Measurements from ENCODE around the gene PMF1.
"Not testable (repeated sequence)": the region's sequence is repeated elsewhere in the genome, so short reads cannot be mapped to it uniquely, and the experiment has no call there.

The PMF1 gene

GRCh38 chr1:156212833-156213643 is at the start of gene PMF1:
Gene PMF1, plus strand, starts transcription at chr1:156213007. Its CDS starts 9 bp downstream, at chr1:156213016.
- Histone ChIP-seq H3K27me3 (ENCODE audit: control insufficient read depth, insufficient read depth, low read length) (no peaks in the 10 kb centered on the region), H3K4me3 (ENCODE audit: low read depth, low read length) (peak within 1 kb of the TSS; percentile 95), H3K27ac (ENCODE audit: low read depth, low read length) (peak within 1 kb of the TSS; percentile 100), H3K9ac (ENCODE audit: low read depth, low read length) (peak within 1 kb of the TSS; percentile 99), H3K9me3 (ENCODE audit: control insufficient read depth, insufficient read depth, low read length) (no peaks in the 10 kb centered on the region), H3K4me1 (ENCODE audit: control insufficient read depth, insufficient read depth, low read length) (peaks cover 22% of the 10 kb centered on the region), H3K36me3 (ENCODE audit: control insufficient read depth, insufficient read depth, low read length) (peaks cover 47% of the 10 kb centered on the region)

DNA sequence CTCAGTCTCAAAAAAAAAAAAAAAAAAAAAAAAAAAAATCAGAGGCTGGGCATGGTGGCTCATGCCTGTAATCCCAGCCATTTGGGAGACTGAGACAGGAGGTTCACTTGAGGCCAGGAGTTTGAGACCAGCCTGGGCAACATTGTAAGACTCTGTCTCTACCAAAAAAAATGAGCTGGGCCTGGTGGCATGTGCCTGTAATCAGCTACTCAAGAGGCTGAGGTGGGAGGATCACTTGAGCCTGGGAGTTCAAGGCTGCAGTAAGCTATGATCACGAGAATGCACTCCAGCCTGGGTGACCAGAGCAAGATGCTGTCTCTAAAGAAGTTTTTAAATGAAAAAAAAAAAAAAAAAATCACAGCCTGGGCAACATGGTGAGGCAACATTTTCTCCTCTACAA is 49.1 kb upstream of the PMF1 start:
- no peak overlapping the region for H3K27ac ChIP-seq (ENCODE audit: low read depth, low read length)
- no peaks in the 10 kb centered on the region for H3K27me3 ChIP-seq (ENCODE audit: control insufficient read depth, insufficient read depth, low read length)
- H3K4me1 ChIP-seq (ENCODE audit: control insufficient read depth, insufficient read depth, low read length): peaks cover 6% of the 10 kb centered on the region
- no peak overlapping the region for H3K4me3 ChIP-seq (ENCODE audit: low read depth, low read length)
- H3K36me3 ChIP-seq (ENCODE audit: control insufficient read depth, insufficient read depth, low read length): peaks cover 7% of the 10 kb centered on the region; the same call in 1 of the 2 replicates
- H3K9ac ChIP-seq (ENCODE audit: low read depth, low read length): no peak overlapping the region
- H3K9me3 ChIP-seq (ENCODE audit: control insufficient read depth, insufficient read depth, low read length): no peaks in the 10 kb centered on the region

DNA sequence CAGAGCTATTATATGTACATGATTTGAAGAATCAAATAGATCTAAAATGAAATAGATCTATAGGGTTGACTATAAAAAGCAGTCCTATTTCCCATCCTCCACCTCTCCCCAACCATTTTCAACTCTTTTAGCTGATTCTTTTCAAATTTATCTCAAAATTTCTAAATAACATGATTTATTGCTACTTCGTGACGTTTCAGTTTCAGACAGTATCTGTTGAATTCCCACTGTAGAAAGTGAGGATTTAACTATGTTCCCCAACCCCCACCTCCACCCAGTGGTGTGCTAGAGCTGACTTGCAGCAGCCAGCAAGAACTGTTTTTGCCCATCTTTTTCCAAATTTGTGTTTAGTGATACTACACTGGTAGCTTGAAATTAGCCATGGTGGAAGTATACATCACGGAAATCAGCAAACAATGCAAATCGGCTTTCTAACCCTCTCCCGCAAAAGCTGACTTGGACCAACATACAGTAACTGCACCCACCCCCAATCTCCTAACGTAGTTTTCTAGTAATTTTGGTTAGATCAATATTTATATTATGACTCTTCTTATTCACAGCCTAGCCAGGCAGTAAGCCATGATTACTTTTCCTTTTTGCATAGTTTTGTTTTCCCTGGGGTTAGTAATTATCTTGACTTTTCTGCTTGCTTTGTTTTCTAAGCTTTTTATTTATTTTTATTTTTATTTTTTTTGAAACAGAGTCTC is 48.5 kb upstream of the PMF1 start:
- Histone ChIP-seq H3K4me1 (ENCODE audit: control insufficient read depth, insufficient read depth, low read length) (peaks cover 10% of the 10 kb centered on the region), H3K9me3 (ENCODE audit: control insufficient read depth, insufficient read depth, low read length) (no peaks in the 10 kb centered on the region), H3K27ac (ENCODE audit: low read depth, low read length) (no peak overlapping the region), H3K4me3 (ENCODE audit: low read depth, low read length) (no peak overlapping the region), H3K36me3 (ENCODE audit: control insufficient read depth, insufficient read depth, low read length) (peaks cover 7% of the 10 kb centered on the region; the same call in 1 of the 2 replicates), H3K27me3 (ENCODE audit: control insufficient read depth, insufficient read depth, low read length) (no peaks in the 10 kb centered on the region), H3K9ac (ENCODE audit: low read depth, low read length) (no peak overlapping the region)

DNA sequence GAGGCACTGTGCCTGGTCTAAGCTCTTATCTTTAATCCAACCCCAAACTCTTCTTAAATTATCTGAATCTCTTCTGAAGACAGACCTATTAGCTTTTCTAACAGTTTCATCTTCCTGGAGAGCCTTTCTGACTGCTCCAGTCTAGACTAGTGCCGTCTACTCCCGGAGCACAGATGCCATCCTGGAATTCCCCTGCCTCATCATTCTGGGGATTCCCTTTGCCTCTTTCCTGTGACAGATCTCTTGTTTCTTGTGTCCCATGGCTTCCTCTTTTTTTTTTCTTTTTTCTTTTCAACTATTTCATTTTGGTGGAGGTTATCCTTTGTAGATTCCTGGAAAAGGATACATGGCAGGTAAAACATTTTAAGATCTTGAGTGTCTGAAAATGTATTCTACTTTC is 47.7 kb upstream of the PMF1 start:
- no peak overlapping the region for H3K27ac ChIP-seq (ENCODE audit: low read depth, low read length)
- no peak overlapping the region for H3K4me3 ChIP-seq (ENCODE audit: low read depth, low read length)
- H3K9ac ChIP-seq (ENCODE audit: low read depth, low read length): no peak overlapping the region
- H3K9me3 ChIP-seq (ENCODE audit: control insufficient read depth, insufficient read depth, low read length): no peaks in the 10 kb centered on the region
- peaks cover 7% of the 10 kb centered on the region; the same call in 1 of the 2 replicates for H3K36me3 ChIP-seq (ENCODE audit: control insufficient read depth, insufficient read depth, low read length)
- H3K4me1 ChIP-seq (ENCODE audit: control insufficient read depth, insufficient read depth, low read length): peaks cover 10% of the 10 kb centered on the region
- no peaks in the 10 kb centered on the region for H3K27me3 ChIP-seq (ENCODE audit: control insufficient read depth, insufficient read depth, low read length)

- H3K9me3 ChIP-seq (ENCODE audit: control insufficient read depth, insufficient read depth, low read length): no peaks in the 10 kb centered on the region
- H3K27ac ChIP-seq (ENCODE audit: low read depth, low read length): no peak overlapping the region
- no peak overlapping the region for H3K9ac ChIP-seq (ENCODE audit: low read depth, low read length)
- H3K4me3 ChIP-seq (ENCODE audit: low read depth, low read length): no peak overlapping the region
- H3K36me3 ChIP-seq (ENCODE audit: control insufficient read depth, insufficient read depth, low read length): peaks cover 9% of the 10 kb centered on the region
- H3K27me3 ChIP-seq (ENCODE audit: control insufficient read depth, insufficient read depth, low read length): no peaks in the 10 kb centered on the region
- H3K4me1 ChIP-seq (ENCODE audit: control insufficient read depth, insufficient read depth, low read length): 0 out of 2 replicates have a peak, but pooled peaks cover 4% of the 10 kb centered on the region
Measured at GRCh38 chr1:156167536-156167935, 45.3 kb upstream of the PMF1 start.

DNA sequence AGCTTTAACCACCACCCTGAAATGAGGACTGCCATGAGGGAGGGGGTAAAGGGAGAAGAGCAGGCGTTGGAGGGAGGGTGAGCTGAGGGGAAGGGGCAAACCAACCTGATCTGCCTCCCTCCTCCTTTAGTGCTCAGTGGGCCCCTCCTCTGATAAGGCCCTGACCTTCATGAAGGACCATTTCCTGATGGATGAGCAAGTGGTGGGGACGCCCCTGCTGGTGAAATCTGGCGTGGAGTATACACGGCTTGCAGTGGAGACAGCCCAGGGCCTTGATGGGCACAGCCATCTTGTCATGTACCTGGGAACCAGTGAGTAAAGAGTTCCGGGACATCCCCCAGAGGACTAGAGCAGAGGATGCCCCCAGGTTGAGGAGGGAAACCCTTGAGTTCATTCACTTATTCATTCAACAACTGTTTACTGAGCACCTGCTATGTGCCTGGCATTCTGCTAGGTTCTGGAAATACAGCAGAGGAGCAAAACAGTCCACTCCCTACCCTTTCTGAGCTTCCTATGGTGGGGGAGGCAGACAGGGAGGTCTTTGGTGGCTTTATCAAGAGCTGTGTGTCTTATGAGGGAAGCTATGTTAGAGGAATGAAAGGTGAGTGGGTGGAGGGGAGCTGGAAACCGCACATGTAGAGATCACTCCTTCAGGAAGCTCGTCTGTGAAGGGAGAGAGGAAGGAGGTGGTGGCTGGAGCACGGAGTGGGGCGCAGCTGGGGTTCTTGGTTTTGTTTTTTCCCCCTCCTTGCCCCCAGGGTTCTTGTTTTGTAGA is 39.9 kb upstream of the PMF1 start:
- Histone ChIP-seq H3K36me3 (ENCODE audit: control insufficient read depth, insufficient read depth, low read length) (peaks cover 8% of the 10 kb centered on the region; the same call in 1 of the 2 replicates), H3K4me3 (ENCODE audit: low read depth, low read length) (no peak overlapping the region), H3K27ac (ENCODE audit: low read depth, low read length) (no peak overlapping the region), H3K9ac (ENCODE audit: low read depth, low read length) (no peak overlapping the region), H3K4me1 (ENCODE audit: control insufficient read depth, insufficient read depth, low read length) (peaks cover 16% of the 10 kb centered on the region), H3K9me3 (ENCODE audit: control insufficient read depth, insufficient read depth, low read length) (no peaks in the 10 kb centered on the region), H3K27me3 (ENCODE audit: control insufficient read depth, insufficient read depth, low read length) (no peaks in the 10 kb centered on the region)

GRCh38 chr1:156176610-156177210 is 36.1 kb upstream of the PMF1 start:
- Histone ChIP-seq H3K27ac (ENCODE audit: low read depth, low read length) (no peak overlapping the region), H3K4me1 (ENCODE audit: control insufficient read depth, insufficient read depth, low read length) (peaks cover 32% of the 10 kb centered on the region), H3K36me3 (ENCODE audit: control insufficient read depth, insufficient read depth, low read length) (peaks cover 6% of the 10 kb centered on the region; the same call in 1 of the 2 replicates), H3K9ac (ENCODE audit: low read depth, low read length) (no peak overlapping the region), H3K9me3 (ENCODE audit: control insufficient read depth, insufficient read depth, low read length) (no peaks in the 10 kb centered on the region), H3K27me3 (ENCODE audit: control insufficient read depth, insufficient read depth, low read length) (no peaks in the 10 kb centered on the region), H3K4me3 (ENCODE audit: low read depth, low read length) (no peak overlapping the region)

- Histone ChIP-seq H3K27me3 (ENCODE audit: control insufficient read depth, insufficient read depth, low read length) (no peaks in the 10 kb centered on the region), H3K27ac (ENCODE audit: low read depth, low read length) (peak overlapping the region; percentile 86), H3K36me3 (ENCODE audit: control insufficient read depth, insufficient read depth, low read length) (peaks cover 6% of the 10 kb centered on the region; the same call in 1 of the 2 replicates), H3K9me3 (ENCODE audit: control insufficient read depth, insufficient read depth, low read length) (no peaks in the 10 kb centered on the region), H3K4me3 (ENCODE audit: low read depth, low read length) (no peak overlapping the region), H3K9ac (ENCODE audit: low read depth, low read length) (no peak overlapping the region), H3K4me1 (ENCODE audit: control insufficient read depth, insufficient read depth, low read length) (peaks cover 35% of the 10 kb centered on the region)
Measured at GRCh38 chr1:156177919-156178654, 34.7 kb upstream of the PMF1 start.

DNA sequence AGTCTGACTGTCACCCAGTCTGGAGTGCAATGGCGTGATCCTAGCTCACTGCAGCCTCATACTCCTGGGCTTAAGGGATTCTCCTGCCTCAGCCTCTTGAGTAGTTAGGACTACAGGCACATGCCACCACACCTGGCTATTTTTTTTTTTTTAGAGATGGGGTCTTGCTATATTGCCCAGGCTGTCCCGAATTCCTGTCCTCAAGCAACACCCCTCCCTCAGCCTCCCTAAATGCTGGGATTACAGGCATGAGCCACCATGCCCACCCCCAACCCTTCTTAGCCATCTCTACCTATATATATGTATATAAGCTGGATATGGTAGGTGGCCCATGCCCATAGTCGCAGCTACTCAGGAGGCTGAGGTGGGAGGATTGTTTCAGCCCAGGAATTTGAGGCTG is 32.3 kb upstream of the PMF1 start:
- Histone ChIP-seq H3K4me3 (ENCODE audit: low read depth, low read length) (0 out of 2 replicates have a peak overlapping the region, but pooled peaks have one; percentile 8), H3K36me3 (ENCODE audit: control insufficient read depth, insufficient read depth, low read length) (peaks cover 6% of the 10 kb centered on the region; the same call in 1 of the 2 replicates), H3K27ac (ENCODE audit: low read depth, low read length) (peak overlapping the region; percentile 97), H3K27me3 (ENCODE audit: control insufficient read depth, insufficient read depth, low read length) (no peaks in the 10 kb centered on the region), H3K4me1 (ENCODE audit: control insufficient read depth, insufficient read depth, low read length) (peaks cover 35% of the 10 kb centered on the region), H3K9ac (ENCODE audit: low read depth, low read length) (peak overlapping the region; percentile 65), H3K9me3 (ENCODE audit: control insufficient read depth, insufficient read depth, low read length) (no peaks in the 10 kb centered on the region)

DNA sequence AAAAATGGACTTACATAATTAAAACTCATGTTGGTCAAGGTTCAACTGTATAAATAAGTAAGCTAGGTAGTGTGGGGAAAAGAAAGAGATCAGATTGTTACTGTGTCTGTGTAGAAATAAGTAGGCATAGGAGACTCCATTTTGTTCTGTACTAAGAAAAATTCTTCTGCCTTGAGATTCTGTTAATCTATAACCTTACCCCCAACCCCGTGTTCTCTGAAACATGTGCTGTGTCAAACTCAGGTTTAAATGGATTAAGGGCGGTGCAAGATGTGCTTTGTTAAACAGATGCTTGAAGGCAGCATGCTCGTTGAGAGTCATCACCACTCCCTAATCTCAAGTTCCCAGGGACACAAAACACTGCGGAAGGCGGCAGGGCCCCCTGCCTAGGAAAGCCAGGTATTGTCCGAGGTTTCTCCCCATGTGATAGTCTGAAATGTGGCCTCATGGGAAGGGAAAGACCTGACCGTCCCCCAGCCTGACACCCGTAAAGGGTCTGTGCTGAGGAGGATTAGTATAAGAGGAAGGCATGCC is 31.3 kb upstream of the PMF1 start:
- peak overlapping the region; percentile 97 for H3K27ac ChIP-seq (ENCODE audit: low read depth, low read length)

More for the DNA sequence above, 31.3 kb upstream of the PMF1 start:
- peaks cover 35% of the 10 kb centered on the region for H3K4me1 ChIP-seq (ENCODE audit: control insufficient read depth, insufficient read depth, low read length)
- peak overlapping the region; percentile 51 for H3K9ac ChIP-seq (ENCODE audit: low read depth, low read length)
- not testable (repeated sequence) for H3K9me3 ChIP-seq (ENCODE audit: control insufficient read depth, insufficient read depth, low read length); H3K27me3 ChIP-seq (ENCODE audit: control insufficient read depth, insufficient read depth, low read length); H3K36me3 ChIP-seq (ENCODE audit: control insufficient read depth, insufficient read depth, low read length)
- H3K4me3 ChIP-seq (ENCODE audit: low read depth, low read length): peak overlapping the region; percentile 29; the same call in 1 of the 2 replicates

Data from HUES48 (cell line).